Caco-2 (cell line): ENCODE data around the gene SLC38A10. TPM values are rescaled to one million over a fixed set of nuclear protein-coding genes. Genes with fewer than 3 reads are reported as not detected.

Experiments
- BruUV-seq: library from RNA; stranded (reverse); fragments of 400-500 nt; replicated peaks from 2 replicates; lab custom pipeline; 2021; lab: Mats Ljungman, UMichigan
- CTCF ChIA-PET: fragments of 300-600 bp; sonication (Branson Sonifier 250); formaldehyde crosslinking; loops from one replicate; lab custom pipeline; 2022; ENCODE audit warnings: antibody characterized with exemption; lab: Charles Lee
- POLR2A ChIA-PET: fragments of 300-600 bp; sonication (Branson Sonifier 250); formaldehyde crosslinking; loops from one replicate; lab custom pipeline; 2022; ENCODE audit warnings: antibody characterized with exemption; lab: Charles Lee
- DNase-seq, 2 experiments: peaks; one replicate each; pipeline versions ENCODE4 v3.0.0 to v3.0.0-alpha.2; 2020 to 2022
- H3K27me3 ChIP-seq: replicated peaks from 2 replicates; pipeline ENCODE4 v1.6.0; 2011; ENCODE audit warnings: low read length; ENCODE audit not compliant: control insufficient read depth, insufficient read depth
- H3K36me3 ChIP-seq: 2 replicates; pipeline ENCODE4 v1.5.1; 2011; ENCODE audit warnings: low read length; ENCODE audit not compliant: control insufficient read depth, insufficient read depth
- H3K4me1 ChIP-seq: fragments of 250-450 bp; sonication (Bioruptor Pico); 2 replicates; pipeline ENCODE4 v1.5.1; 2020; ENCODE audit warnings: mild to moderate bottlenecking
- H3K4me3 ChIP-seq: 2 replicates; pipeline ENCODE4 v1.5.1; 2011; ENCODE audit warnings: low read depth, mild to moderate bottlenecking, control low read depth, low read length
- H3K9me3 ChIP-seq: fragments of 250-450 bp; sonication (Bioruptor Pico); 2 replicates; pipeline ENCODE4 v1.5.1; 2020; ENCODE audit warnings: mild to moderate bottlenecking, moderate library complexity
- H3K27ac Mint-ChIP-seq: one replicate; pipeline ENCODE4 v1.8.0; 2022; ENCODE audit warnings: mixed read lengths; ENCODE audit not compliant: unreplicated experiment
- H3K27me3 Mint-ChIP-seq: one replicate; pipeline ENCODE4 v1.8.0; 2022; ENCODE audit warnings: mixed read lengths; ENCODE audit not compliant: insufficient read depth, unreplicated experiment
- H3K36me3 Mint-ChIP-seq: one replicate; pipeline ENCODE4 v1.8.0; 2022; ENCODE audit warnings: mild to moderate bottlenecking, mixed read lengths; ENCODE audit not compliant: insufficient read depth, unreplicated experiment
- H3K4me1 Mint-ChIP-seq: one replicate; pipeline ENCODE4 v1.8.0; 2022; ENCODE audit warnings: low read depth, mixed read lengths; ENCODE audit not compliant: unreplicated experiment
- H3K4me3 Mint-ChIP-seq: one replicate; pipeline ENCODE4 v1.8.0; 2022; ENCODE audit warnings: mild to moderate bottlenecking, moderate library complexity, mixed read lengths; ENCODE audit not compliant: unreplicated experiment
- H3K9me3 Mint-ChIP-seq: one replicate; pipeline ENCODE4 v1.8.0; 2022; ENCODE audit warnings: mixed read lengths; ENCODE audit not compliant: unreplicated experiment
- CTCF ChIP-seq, 2 experiments: fragments of 200-600 bp in 1 of 2; IDR thresholded peaks; 1 replicate in 1 of 2; 2 replicates in 1 of 2; pipeline versions ENCODE4 v1.5.1 to v1.8.0; 2011 to 2022; ENCODE audit warnings: antibody characterized with exemption in 1 of 2, control low read depth in 1 of 2, inconsistent platforms in 1 of 2, low read depth in 1 of 2, low read length in 1 of 2, mild to moderate bottlenecking in 1 of 2, moderate library complexity in 1 of 2; ENCODE audit not compliant: insufficient read depth in 1 of 2, severe bottlenecking in 1 of 2, unreplicated experiment in 1 of 2
- intact Hi-C: fragments of 100-400 bp; cut with micrococcal nuclease; formaldehyde crosslinking; loops from one replicate; pipeline ENCODE4 v1.10.0; 2022; ENCODE audit not compliant: unreplicated experiment
- total RNA-seq: library from RNA; stranded (reverse); gene quantifications from 2 replicates; pipeline ENCODE4 v1.2.3, GENCODE V29; 2022

SLC38A10 gene
- total RNA-seq, 1 experiment from 2014 or later = 137 TPM

GRCh38 chr17:81210466-81210865 is 84.6 kb downstream of the SLC38A10 start:
- Mint-ChIP-seq H3K4me3 (no peak overlapping the region), H3K27ac (no peak overlapping the region), H3K9me3 (no peaks in the 10 kb centered on the region), H3K4me1 (no peaks in the 10 kb centered on the region), H3K27me3 (no peaks in the 10 kb centered on the region), H3K36me3 (peaks cover 7% of the 10 kb centered on the region)
- intact Hi-C loops = no loop called here
- Histone ChIP-seq H3K9me3 (no peaks in the 10 kb centered on the region), H3K36me3 (no peaks in the 10 kb centered on the region), H3K4me3 (no peak overlapping the region), H3K27me3 (no peaks in the 10 kb centered on the region), H3K4me1 (no peaks in the 10 kb centered on the region)
- POLR2A ChIA-PET = no interaction called here
- no peak for DNase-seq
- CTCF ChIA-PET = no interaction called here
- TF ChIP-seq CTCF (IDR thresholded peaks at IDR 0.05; ENCODE audit: insufficient read depth in 1 of 2, low read depth in 1 of 2, low read length in 1 of 2, severe bottlenecking in 1 of 2, unreplicated experiment in 1 of 2) = no peak
- BruUV-seq = no TSS peak

GRCh38 chr17:81209141-81209540 is 86.0 kb downstream of the SLC38A10 start:
- Histone ChIP-seq H3K4me3 (no peak overlapping the region), H3K36me3 (no peaks in the 10 kb centered on the region), H3K9me3 (no peaks in the 10 kb centered on the region), H3K4me1 (no peaks in the 10 kb centered on the region), H3K27me3 (no peaks in the 10 kb centered on the region)
- DNase-seq = no peak
- no peak for TF ChIP-seq CTCF (IDR thresholded peaks at IDR 0.05; ENCODE audit: insufficient read depth in 1 of 2, low read depth in 1 of 2, low read length in 1 of 2, severe bottlenecking in 1 of 2, unreplicated experiment in 1 of 2)
- Mint-ChIP-seq H3K4me1 (no peaks in the 10 kb centered on the region), H3K9me3 (no peaks in the 10 kb centered on the region), H3K36me3 (peaks cover 7% of the 10 kb centered on the region), H3K4me3 (no peak overlapping the region), H3K27me3 (no peaks in the 10 kb centered on the region), H3K27ac (no peak overlapping the region)
- POLR2A ChIA-PET = no interaction called here
- intact Hi-C loops = no loop called here
- no TSS peak for BruUV-seq
- CTCF ChIA-PET = no interaction called here

- H3K4me3 Mint-ChIP-seq = no peak overlapping the region
- TF ChIP-seq CTCF (IDR thresholded peaks at IDR 0.05; ENCODE audit: insufficient read depth in 1 of 2, low read depth in 1 of 2, low read length in 1 of 2, severe bottlenecking in 1 of 2, unreplicated experiment in 1 of 2) = no peak
- intact Hi-C loops = no loop called here
- CTCF ChIA-PET = no interaction called here
- H3K9me3 ChIP-seq = no peaks in the 10 kb centered on the region
- H3K4me1 ChIP-seq = no peaks in the 10 kb centered on the region
- no peaks in the 10 kb centered on the region for H3K36me3 ChIP-seq
- BruUV-seq = no TSS peak
- H3K27me3 ChIP-seq = no peaks in the 10 kb centered on the region
- H3K4me1 Mint-ChIP-seq = no peaks in the 10 kb centered on the region
- H3K36me3 Mint-ChIP-seq = peaks cover 7% of the 10 kb centered on the region
- H3K27ac Mint-ChIP-seq = no peak overlapping the region
- H3K27me3 Mint-ChIP-seq = no peaks in the 10 kb centered on the region
- DNase-seq = no peak
- no peak overlapping the region for H3K4me3 ChIP-seq
- no peaks in the 10 kb centered on the region for H3K9me3 Mint-ChIP-seq
- POLR2A ChIA-PET = no interaction called here
These were observed 86.5 kb downstream of the SLC38A10 start for GRCh38 chr17:81208651-81209050.
